Measurements from ENCODE around the gene KCNMB4. TPM values are rescaled to one million over a fixed set of nuclear protein-coding genes. Genes with fewer than 3 reads are reported as not detected.

Gene KCNMB4
- total and polyA plus RNA-seq, 2 of the 4 experiments (the other 2 are of a cell fraction): 0.90 to 1.1 TPM

- TF ChIP-seq RFX5 (IDR thresholded peaks at IDR 0.05; ENCODE audit: low read depth, low read length) (no peak), CEBPB (IDR thresholded peaks at IDR 0.05; ENCODE audit: low read depth, low read length) (no peak), FOS (IDR thresholded peaks at IDR 0.05; ENCODE audit: low read depth, low read length) (no peak), MAFK (IDR thresholded peaks at IDR 0.05; ENCODE audit: low read depth, low read length) (no peak), POLR2A (IDR thresholded peaks at IDR 0.05; ENCODE audit: low read depth, low read length) (no peak), MAZ (IDR thresholded peaks at IDR 0.05; ENCODE audit: borderline replicate concordance, low read depth, low read length) (no peak), BHLHE40 (IDR thresholded peaks at IDR 0.05; ENCODE audit: low read depth, low read length) (no peak), MXI1 (IDR thresholded peaks at IDR 0.05; ENCODE audit: borderline replicate concordance, low read depth, low read length) (no peak), RCOR1 (IDR thresholded peaks at IDR 0.05; ENCODE audit: insufficient replicate concordance, low read length) (no peak), CHD1 (IDR thresholded peaks at IDR 0.05; ENCODE audit: low read depth, low read length) (no peak), NFE2L2 (IDR thresholded peaks at IDR 0.05; ENCODE audit: low read depth, low read length) (no peak), RAD21 (IDR thresholded peaks at IDR 0.05; ENCODE audit: low read length) (no peak)
- TF ChIP-seq, protein P1, sequence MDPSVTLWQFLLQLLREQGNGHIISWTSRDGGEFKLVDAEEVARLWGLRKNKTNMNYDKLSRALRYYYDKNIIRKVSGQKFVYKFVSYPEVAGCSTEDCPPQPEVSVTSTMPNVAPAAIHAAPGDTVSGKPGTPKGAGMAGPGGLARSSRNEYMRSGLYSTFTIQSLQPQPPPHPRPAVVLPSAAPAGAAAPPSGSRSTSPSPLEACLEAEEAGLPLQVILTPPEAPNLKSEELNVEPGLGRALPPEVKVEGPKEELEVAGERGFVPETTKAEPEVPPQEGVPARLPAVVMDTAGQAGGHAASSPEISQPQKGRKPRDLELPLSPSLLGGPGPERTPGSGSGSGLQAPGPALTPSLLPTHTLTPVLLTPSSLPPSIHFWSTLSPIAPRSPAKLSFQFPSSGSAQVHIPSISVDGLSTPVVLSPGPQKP (IDR thresholded peaks at IDR 0.05; ENCODE audit: borderline replicate concordance, low read depth, low read length): no peak
- TF ChIP-seq, protein P2, sequence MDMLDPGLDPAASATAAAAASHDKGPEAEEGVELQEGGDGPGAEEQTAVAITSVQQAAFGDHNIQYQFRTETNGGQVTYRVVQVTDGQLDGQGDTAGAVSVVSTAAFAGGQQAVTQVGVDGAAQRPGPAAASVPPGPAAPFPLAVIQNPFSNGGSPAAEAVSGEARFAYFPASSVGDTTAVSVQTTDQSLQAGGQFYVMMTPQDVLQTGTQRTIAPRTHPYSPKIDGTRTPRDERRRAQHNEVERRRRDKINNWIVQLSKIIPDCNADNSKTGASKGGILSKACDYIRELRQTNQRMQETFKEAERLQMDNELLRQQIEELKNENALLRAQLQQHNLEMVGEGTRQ (IDR thresholded peaks at IDR 0.05; ENCODE audit: low read depth, low read length): no peak
- TF ChIP-seq, protein P3, sequence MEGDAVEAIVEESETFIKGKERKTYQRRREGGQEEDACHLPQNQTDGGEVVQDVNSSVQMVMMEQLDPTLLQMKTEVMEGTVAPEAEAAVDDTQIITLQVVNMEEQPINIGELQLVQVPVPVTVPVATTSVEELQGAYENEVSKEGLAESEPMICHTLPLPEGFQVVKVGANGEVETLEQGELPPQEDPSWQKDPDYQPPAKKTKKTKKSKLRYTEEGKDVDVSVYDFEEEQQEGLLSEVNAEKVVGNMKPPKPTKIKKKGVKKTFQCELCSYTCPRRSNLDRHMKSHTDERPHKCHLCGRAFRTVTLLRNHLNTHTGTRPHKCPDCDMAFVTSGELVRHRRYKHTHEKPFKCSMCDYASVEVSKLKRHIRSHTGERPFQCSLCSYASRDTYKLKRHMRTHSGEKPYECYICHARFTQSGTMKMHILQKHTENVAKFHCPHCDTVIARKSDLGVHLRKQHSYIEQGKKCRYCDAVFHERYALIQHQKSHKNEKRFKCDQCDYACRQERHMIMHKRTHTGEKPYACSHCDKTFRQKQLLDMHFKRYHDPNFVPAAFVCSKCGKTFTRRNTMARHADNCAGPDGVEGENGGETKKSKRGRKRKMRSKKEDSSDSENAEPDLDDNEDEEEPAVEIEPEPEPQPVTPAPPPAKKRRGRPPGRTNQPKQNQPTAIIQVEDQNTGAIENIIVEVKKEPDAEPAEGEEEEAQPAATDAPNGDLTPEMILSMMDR (conservative IDR thresholded peaks at IDR 0.05; ENCODE audit: low read depth, low read length): no peak
- Histone ChIP-seq H3K4me1 (ENCODE audit: control insufficient read depth, insufficient read depth, low read length) (no peaks in the 10 kb centered on the region), H3K4me3 (ENCODE audit: insufficient read depth, low read depth, low read length) (no peak overlapping the region), H2BK120ac (ENCODE audit: low read depth, low read length) (no peak overlapping the region), H2AK9ac (replicated peaks; ENCODE audit: low read depth, low read length, poor library complexity) (no peak overlapping the region), H3K9ac (ENCODE audit: low read depth, low read length) (no peak overlapping the region), H3K56ac (ENCODE audit: extremely low read depth, insufficient read depth, low read length) (no peak overlapping the region), H3K79me1 (ENCODE audit: low read depth in 1 of 2, low read length in 2 of 2) (peaks cover 21 to 24% of the 10 kb centered on the region in 2 experiments), H4K8ac (ENCODE audit: low read depth in 2 of 2, low read length in 2 of 2) (no peak overlapping the region), H4K5ac (ENCODE audit: low read depth, low read length) (no peak overlapping the region), H3K18ac (ENCODE audit: low read depth, low read length) (no peak overlapping the region), H2BK5ac (ENCODE audit: low read depth, low read length, poor library complexity, severe bottlenecking) (no peak overlapping the region), H2BK15ac (ENCODE audit: low read depth, low read length) (no peak overlapping the region), H4K91ac (ENCODE audit: insufficient read depth, low read depth, low read length) (no peak overlapping the region), H4K20me1 (ENCODE audit: insufficient read depth, low read length) (no peaks in the 10 kb centered on the region; the same call in 1 of the 2 replicates), H3K9me1 (ENCODE audit: insufficient read depth, low read length) (peaks cover 8% of the 10 kb centered on the region; the same call in 1 of the 2 replicates), H3K14ac (replicated peaks; ENCODE audit: low read depth, low read length) (no peak overlapping the region), H3K4ac (ENCODE audit: low read depth, low read length) (no peak overlapping the region), H3K4me2 (ENCODE audit: low read depth, low read length) (no peak overlapping the region), H3K23ac (ENCODE audit: low read depth, low read length) (no peak overlapping the region), H2BK20ac (ENCODE audit: low read depth, low read length) (no peak overlapping the region), H3K36me3 (ENCODE audit: control insufficient read depth, insufficient read depth, low read length) (peaks cover 6% of the 10 kb centered on the region; the same call in 1 of the 2 replicates), H3K27me3 (ENCODE audit: control insufficient read depth, insufficient read depth, low read length) (no peaks in the 10 kb centered on the region), H2AFZ (replicated peaks; ENCODE audit: low read length, poor library complexity) (no peak overlapping the region), H3K9me3 (ENCODE audit: control insufficient read depth, insufficient read depth, low read length) (no peaks in the 10 kb centered on the region), H3K27ac (ENCODE audit: insufficient read depth, low read length) (no peak overlapping the region), H2AK5ac (ENCODE audit: low read depth, low read length) (no peak overlapping the region)
- BruUV-seq (replicated peaks): no TSS peak
- intact Hi-C loops (cut with micrococcal nuclease) (no loop called here), dilution Hi-C loops (cut with HindIII; ENCODE audit: low sequenced_read_pairs, unreplicated experiment) (no loop called here), in situ Hi-C loops (cut with MboI; ENCODE audit: low sequenced_read_pairs) (no loop called here)
- DNase-seq: no peak
- WGBS, 2 experiments (ENCODE audit: extremely low coverage in 2 of 2, insufficient read length in 1 of 2): 100% methylated on average over 1 of the region's 2 CpGs; no CpG with 5 or more reads in 1 of the 2 experiments
- no peak for ATAC-seq (ENCODE audit: low read depth)
- ChIA-PET CTCF (interaction anchor here (0.6 kb wide), 1 partner anchor 33 kb away, joined by 3 read pairs; no protein-coding TSS in a partner anchor), POLR2A (ENCODE audit: unreplicated experiment) (no interaction called here)
Observed at GRCh38 chr12:70327541-70327940, 38.5 kb upstream of the KCNMB4 start.
